ENCODE data around the gene BORCS8. TPM values are rescaled to one million over a fixed set of nuclear protein-coding genes. Genes with fewer than 3 reads are reported as not detected.
A peak's percentile ranks its signal among the peaks of the same experiment; 100 is the strongest.

Gene BORCS8
- total and polyA plus RNA-seq, 2 of the 13 experiments (the other 11 are each of a cell fraction or from before 2014, with no cell fraction given): 9.6 to 13.3 TPM

DNA sequence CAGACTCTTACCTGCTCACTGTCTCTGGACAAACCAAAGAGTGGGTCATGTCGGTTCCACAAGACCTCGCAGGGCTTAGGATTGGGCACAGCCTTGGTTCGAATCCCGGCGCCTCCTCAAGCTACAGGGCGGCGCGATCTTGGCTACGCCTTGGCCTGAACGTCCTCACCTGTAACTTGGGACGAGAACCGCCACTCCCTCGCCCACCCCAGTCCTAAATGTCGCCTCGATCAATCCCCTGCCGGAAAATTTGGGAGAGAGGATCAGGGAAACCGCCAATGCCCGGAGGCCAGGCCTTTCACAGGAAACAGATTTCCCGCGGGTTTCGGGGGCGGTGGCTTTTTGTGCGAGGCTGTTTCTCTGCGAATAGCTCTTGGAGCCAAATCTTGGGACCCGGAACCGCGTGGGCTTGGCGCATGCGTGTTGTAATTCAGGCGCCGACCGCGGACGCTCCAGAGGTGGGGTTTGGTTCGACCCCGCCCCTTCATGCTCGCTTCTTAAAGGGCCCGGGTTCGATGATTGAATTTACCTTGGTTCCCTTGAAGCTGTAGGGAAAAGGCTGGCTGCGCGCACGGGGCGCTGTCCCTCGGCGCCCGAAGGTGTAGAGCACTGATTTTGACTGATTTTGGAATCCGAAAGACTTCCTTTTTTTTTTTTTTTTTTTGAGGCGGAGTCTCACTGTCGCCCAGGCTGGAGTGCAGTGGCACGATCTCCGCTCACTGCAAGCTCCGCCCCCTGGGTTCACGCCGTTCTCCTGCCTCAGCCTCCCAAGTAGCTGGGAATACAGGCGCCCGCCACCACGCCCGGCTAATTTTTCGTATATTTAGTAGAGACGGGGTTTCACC, 11.3 kb upstream of the BORCS8 start, which contains the start of gene NR2C2AP (continued):
- TF ChIP-seq, protein P1, sequence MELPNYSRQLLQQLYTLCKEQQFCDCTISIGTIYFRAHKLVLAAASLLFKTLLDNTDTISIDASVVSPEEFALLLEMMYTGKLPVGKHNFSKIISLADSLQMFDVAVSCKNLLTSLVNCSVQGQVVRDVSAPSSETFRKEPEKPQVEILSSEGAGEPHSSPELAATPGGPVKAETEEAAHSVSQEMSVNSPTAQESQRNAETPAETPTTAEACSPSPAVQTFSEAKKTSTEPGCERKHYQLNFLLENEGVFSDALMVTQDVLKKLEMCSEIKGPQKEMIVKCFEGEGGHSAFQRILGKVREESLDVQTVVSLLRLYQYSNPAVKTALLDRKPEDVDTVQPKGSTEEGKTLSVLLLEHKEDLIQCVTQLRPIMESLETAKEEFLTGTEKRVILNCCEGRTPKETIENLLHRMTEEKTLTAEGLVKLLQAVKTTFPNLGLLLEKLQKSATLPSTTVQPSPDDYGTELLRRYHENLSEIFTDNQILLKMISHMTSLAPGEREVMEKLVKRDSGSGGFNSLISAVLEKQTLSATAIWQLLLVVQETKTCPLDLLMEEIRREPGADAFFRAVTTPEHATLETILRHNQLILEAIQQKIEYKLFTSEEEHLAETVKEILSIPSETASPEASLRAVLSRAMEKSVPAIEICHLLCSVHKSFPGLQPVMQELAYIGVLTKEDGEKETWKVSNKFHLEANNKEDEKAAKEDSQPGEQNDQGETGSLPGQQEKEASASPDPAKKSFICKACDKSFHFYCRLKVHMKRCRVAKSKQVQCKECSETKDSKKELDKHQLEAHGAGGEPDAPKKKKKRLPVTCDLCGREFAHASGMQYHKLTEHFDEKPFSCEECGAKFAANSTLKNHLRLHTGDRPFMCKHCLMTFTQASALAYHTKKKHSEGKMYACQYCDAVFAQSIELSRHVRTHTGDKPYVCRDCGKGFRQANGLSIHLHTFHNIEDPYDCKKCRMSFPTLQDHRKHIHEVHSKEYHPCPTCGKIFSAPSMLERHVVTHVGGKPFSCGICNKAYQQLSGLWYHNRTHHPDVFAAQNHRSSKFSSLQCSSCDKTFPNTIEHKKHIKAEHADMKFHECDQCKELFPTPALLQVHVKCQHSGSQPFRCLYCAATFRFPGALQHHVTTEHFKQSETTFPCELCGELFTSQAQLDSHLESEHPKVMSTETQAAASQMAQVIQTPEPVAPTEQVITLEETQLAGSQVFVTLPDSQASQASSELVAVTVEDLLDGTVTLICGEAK (IDR thresholded peaks at IDR 0.05): no peak
- TF ChIP-seq, protein P1 (CRISPR knock-in tag; IDR thresholded peaks at IDR 0.05): no peak
- no peak for TF ChIP-seq ZNF720 (CRISPR knock-in tag; IDR thresholded peaks at IDR 0.05)
- TF ChIP-seq, protein P2, sequence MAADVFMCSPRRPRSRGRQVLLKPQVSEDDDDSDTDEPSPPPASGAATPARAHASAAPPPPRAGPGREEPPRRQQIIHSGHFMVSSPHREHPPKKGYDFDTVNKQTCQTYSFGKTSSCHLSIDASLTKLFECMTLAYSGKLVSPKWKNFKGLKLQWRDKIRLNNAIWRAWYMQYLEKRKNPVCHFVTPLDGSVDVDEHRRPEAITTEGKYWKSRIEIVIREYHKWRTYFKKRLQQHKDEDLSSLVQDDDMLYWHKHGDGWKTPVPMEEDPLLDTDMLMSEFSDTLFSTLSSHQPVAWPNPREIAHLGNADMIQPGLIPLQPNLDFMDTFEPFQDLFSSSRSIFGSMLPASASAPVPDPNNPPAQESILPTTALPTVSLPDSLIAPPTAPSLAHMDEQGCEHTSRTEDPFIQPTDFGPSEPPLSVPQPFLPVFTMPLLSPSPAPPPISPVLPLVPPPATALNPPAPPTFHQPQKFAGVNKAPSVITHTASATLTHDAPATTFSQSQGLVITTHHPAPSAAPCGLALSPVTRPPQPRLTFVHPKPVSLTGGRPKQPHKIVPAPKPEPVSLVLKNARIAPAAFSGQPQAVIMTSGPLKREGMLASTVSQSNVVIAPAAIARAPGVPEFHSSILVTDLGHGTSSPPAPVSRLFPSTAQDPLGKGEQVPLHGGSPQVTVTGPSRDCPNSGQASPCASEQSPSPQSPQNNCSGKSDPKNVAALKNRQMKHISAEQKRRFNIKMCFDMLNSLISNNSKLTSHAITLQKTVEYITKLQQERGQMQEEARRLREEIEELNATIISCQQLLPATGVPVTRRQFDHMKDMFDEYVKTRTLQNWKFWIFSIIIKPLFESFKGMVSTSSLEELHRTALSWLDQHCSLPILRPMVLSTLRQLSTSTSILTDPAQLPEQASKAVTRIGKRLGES (CRISPR knock-in tag; IDR thresholded peaks at IDR 0.05; ENCODE audit: borderline replicate concordance): 0 out of 2 replicates have a peak, but pooled peaks have one; percentile 20
- TF ChIP-seq, protein P3, sequence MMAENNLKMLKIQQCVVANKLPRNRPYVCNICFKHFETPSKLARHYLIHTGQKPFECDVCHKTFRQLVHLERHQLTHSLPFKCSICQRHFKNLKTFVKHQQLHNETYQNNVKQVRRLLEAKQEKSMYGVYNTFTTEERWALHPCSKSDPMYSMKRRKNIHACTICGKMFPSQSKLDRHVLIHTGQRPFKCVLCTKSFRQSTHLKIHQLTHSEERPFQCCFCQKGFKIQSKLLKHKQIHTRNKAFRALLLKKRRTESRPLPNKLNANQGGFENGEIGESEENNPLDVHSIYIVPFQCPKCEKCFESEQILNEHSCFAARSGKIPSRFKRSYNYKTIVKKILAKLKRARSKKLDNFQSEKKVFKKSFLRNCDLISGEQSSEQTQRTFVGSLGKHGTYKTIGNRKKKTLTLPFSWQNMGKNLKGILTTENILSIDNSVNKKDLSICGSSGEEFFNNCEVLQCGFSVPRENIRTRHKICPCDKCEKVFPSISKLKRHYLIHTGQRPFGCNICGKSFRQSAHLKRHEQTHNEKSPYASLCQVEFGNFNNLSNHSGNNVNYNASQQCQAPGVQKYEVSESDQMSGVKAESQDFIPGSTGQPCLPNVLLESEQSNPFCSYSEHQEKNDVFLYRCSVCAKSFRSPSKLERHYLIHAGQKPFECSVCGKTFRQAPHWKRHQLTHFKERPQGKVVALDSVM (CRISPR knock-in tag; IDR thresholded peaks at IDR 0.05): no peak
- TF ChIP-seq, protein P4, sequence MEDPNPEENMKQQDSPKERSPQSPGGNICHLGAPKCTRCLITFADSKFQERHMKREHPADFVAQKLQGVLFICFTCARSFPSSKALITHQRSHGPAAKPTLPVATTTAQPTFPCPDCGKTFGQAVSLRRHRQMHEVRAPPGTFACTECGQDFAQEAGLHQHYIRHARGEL (CRISPR knock-in tag; IDR thresholded peaks at IDR 0.05): 0 out of 2 replicates have a peak, but pooled peaks have one; percentile 26
- no peak for TF ChIP-seq DNMT1 (CRISPR knock-in tag; IDR thresholded peaks at IDR 0.05)
- TF ChIP-seq MAFF (IDR thresholded peaks at IDR 0.05; ENCODE audit: low read depth, low read length): no peak
- TF ChIP-seq, protein P5, sequence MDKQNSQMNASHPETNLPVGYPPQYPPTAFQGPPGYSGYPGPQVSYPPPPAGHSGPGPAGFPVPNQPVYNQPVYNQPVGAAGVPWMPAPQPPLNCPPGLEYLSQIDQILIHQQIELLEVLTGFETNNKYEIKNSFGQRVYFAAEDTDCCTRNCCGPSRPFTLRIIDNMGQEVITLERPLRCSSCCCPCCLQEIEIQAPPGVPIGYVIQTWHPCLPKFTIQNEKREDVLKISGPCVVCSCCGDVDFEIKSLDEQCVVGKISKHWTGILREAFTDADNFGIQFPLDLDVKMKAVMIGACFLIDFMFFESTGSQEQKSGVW (CRISPR knock-in tag; IDR thresholded peaks at IDR 0.05; ENCODE audit: borderline replicate concordance): no peak
- TF ChIP-seq ZSCAN25 (CRISPR knock-in tag; IDR thresholded peaks at IDR 0.05): no peak; the same call in 1 of the 2 replicates
- TF ChIP-seq, protein P6, sequence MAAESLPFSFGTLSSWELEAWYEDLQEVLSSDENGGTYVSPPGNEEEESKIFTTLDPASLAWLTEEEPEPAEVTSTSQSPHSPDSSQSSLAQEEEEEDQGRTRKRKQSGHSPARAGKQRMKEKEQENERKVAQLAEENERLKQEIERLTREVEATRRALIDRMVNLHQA (CRISPR knock-in tag; IDR thresholded peaks at IDR 0.05): no peak
